ENCODE data around the gene RTN4RL1.
"Not testable (repeated sequence)": the region's sequence is repeated elsewhere in the genome, so short reads cannot be mapped to it uniquely, and the experiment has no call there.

Gene RTN4RL1

DNA sequence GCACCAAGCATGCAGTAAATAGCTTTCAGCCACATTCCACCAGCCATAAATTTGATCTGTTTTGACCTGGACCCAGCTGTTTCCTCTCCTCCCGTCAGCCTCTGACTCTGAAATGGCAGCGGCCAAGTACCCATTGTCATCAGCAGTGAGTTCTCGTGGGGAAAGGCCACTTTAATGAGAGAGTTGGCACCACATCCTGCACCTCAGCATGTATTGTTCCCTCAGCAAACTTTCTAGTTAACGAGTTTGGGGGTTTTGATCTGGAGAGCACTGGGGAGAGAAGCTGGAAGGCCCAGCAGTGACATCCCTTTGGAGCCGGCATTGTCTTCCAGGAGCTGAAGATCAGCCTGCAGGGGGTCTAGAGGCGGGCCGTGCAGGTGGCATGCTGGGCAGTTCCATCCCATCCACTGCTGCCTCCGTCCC lies 110.5 kb downstream of the RTN4RL1 start:
- no peak for DNase-seq

DNA sequence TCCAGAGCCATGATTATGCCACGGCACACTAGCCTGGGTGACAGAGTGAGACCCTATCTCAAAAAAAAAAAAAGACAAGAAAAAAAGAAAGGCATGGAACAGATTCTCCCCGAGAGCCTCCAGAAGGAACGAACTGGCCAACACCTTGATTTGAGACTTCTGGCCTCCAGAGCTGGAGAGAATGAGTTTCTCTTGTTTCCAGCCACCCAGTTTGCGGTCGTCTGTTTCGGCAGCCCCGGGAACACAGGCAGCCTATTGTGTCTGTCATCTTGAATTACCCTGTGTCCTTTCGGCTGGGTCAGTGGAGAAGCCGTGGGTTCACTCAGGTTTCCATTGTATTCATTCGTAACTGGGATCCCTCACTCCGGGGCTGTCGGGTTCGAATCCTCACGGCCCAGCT lies 111.4 kb downstream of the RTN4RL1 start:
- DNase-seq = no peak

DNA sequence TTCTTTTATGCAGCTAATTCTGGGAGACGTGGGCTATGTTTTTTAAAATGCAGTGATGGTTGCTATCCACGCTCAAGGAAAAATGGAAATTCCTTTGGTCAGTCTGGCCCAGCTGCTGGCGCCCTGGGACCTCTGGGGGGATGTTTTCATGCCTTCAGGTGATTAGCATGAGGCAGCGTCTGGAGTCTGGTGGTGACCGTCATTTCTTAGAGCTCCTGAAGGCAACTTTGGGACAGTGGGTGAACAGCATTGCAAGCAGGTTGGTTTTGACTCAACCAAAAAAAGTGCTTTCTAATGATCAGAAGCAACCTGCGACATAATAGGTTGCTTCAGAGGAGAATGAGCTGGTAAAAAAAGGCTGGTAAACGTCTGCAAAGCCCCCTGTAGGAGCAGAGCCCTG lies 113.0 kb downstream of the RTN4RL1 start:
- no peak for DNase-seq

DNA sequence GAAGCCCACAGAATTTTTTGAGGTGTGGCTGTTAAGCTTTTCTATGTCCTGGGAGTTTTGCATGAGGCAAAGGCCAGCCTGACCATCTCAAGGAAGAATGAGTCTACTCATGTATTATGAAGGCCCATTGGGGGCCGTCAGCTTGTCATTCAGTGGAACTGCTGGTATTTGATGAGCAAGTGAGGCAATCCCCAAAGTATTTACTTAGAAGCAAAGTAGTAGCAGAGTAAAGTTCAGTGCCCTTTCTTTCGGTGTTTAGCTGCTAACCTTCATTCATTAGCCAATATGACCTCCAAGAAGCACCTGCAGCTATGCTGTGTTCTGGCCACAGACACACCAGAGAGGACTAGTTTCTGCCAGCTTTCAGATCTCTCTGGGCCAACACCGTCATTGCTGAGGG lies 115.1 kb downstream of the RTN4RL1 start:
- no peak for DNase-seq

DNA sequence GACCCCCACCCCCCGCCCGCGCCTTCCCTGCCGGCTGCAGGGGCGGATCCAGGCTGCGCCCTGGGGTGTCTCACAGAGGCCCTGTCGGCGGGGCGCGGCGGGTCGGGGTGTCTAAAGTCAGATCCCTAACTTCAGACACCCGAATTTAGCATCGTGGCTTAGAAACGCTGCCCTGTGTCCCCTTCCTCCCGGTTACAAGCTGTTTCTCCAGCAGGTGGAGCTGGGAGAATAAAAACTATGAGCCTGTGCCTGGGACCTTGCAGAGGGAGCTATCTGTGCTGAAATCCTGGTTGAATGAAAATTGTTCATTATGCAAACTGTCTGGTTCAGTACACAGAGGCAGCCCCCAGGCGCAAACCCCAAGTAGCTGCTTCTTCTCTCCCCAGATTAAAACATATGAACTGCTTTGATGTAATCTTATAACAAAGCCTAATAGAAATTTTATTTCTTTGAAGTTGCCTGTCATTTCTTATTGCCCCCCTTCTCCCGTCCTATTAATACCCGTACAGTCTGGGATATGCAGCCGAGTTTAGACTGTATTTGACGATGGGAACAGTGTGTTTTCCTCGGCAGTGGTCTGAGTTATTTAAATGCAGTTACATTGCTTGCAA lies 116.3 kb downstream of the RTN4RL1 start:
- DNase-seq = peak; percentile 59 to 62

DNA sequence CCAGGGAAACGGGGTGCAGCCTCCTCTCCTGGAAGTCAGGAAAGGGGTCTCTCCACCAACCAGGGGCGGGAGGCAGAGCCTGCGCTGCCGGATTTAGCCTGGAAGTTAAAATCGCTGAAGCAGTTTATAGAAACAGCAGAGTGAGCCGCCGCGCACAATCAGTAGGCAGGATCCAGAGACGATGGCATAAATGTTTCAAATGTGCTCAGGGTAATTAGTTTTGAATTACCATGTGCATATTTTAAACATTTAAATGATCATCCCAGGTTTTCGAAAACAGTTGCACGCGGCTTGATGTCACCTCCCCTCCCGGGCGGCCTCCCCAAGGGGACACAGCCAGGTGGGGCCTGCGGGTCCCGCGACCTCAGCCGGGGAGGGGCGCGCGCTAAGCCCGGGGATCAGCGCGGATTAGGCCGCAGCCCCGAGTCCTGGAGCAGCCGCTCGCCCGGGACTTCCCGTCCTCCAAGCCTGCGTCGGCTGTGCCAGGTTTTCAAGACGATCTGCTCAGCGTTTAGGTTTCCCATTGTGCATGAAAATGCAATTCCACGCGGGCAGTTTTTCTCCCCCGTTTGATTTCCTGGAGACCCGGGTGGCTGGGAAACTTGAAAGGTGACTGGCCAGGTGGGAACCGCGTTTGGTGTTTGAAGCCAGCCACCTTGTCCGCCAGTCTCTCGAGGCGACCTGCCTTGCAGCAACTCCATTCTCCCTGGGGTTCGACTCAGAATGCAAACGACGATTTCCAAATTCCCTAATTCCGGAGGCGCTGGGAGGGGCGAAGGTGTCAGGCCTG lies 117.0 kb downstream of the RTN4RL1 start:
- peak in 1 of 2 donors; percentile 28 for DNase-seq

DNA sequence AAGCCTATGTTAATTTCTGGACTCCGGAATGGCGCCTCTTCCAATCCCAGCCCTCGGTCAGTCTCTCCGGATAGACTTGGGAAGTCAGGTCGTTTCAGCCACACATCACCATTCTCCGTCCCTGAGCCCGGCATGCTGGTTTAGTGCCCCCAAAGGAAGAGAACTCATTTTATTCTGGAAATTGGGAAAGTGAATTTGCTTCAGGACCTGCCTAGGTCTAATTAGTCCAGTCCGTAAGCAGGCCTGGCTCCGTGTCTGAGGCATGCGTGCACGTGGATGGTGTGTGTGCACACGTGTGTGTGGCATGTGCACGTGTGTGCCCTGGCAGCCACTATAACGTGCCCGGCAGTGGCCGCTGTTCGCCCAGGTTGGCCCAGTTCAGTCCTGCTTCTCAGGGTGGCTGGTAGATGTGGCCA lies 117.9 kb downstream of the RTN4RL1 start:
- no peak for DNase-seq

DNA sequence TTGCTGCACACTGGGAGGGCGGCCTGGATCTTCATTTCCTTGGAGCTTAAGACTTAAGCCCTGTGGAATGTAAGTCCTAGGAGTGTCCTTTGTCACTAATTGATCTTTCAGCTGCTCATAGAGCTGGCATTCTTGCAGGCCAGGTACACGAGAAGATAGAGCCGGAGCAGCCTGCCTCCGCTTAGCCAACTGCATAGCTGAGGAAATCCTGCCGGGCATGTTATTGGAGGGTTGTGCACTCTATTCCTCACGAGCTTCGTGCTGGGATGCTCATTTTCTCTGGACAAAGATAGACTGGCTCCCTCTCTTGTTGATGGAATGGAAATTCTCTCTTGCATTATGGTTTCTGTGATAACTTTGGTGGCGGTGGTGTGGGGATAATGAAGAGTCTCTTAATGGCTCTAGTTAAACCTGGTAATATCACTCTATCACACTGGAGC lies 118.5 kb downstream of the RTN4RL1 start:
- no peak for DNase-seq

DNA sequence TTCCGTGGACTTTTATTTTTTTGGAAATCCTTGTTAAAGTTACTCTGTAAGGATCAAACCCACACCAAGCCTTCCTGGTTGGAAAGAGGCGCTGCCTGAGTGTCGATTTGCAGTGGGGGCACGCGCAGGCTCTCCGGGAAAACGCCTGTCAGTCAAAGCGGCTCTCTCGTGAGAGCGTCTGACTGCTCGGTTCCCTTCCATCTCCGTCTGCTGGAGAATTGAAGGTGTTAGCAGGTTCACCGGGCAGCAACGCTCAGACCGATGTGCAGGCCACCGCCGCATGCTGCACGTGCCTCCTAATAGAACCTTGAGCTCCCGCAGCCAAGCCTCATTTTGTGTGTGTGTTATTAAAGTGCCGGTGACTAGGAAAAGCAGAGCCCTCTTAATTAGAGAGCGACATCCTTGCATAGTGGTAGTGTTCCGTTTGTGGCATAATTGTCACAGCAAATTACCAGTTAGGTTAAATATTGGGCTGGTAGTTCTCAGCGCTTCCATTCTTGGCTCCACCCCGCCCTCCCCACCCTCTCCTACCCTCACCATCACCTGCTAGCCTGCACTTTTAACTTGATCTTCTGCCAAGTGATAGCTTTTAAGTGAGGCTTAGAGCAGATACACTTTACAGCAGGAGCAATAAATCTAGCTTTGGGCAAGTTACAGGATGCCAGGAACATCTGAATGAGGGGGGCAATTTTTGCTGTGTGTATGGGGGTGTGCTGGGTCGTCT lies 119.8 kb downstream of the RTN4RL1 start:
- DNase-seq = no peak

DNA sequence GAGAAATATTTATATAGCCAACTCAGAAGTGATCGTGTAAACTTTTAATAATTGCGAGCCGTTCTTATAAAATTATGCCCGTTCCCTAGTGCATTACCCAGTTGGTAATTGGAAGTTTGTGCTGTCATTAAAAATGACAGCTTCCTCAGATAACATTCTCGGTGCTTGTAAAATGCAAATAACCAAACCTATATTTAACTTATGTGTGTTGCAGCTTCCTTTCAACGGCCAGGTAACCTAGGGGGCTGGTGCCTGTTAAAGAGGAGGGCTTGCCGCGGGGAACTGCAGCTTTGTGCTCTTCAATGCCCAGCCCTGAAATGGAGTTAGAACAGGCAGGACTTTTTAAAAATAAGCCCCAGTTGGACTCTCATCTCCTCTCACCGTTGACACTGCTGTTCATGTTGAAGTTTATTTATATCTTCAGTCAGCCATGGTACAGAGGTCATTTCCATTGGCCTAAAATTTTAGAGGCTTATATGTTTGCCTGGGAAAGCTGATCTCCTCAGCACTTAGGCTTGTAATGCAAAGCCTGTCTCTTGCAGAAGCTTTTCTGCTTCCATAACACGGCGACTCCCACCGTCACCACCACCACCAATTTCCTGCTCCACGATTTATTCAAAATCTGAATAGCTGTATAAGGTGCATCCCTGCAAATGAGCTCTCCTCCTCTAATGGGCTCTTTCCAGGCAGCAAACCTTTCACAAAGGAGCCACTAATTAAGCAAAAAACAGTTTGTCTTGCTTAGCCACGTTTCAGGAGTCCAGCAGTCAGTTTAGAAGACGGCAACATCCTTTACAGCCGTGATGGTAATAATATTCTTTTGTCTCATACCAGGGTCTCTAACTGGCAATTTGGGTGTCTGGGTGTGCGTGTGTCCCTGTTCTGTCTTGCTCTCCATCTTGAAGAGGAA lies 120.6 kb downstream of the RTN4RL1 start:
- no peak for DNase-seq

DNA sequence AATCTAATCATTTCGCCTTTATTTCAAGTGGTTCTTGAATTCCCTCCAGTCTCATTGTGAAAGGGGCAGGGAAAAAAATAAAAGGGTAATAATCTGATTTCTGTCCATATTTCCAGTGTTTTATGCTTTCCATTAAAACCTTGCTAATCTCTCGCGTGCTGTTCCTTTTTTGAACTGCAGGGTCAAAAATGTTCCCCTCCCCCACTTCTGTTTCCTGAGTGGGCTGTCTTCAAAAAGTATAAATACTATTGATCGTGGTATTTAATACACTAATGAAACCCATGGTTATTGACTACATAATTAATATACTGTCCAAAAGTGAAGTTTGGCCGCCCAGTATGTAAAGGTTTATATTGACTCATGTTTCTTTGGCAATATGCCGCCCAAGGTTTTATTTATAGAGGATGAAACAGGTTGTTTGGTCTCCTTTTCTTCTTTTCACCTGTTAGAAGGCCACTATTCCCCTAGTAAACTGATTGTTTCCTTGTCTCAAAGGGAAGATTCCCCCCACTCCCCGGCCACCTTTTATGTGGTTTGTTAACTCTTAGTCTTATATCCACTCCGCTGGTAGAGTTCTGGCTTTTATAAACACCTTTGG lies 125.6 kb downstream of the RTN4RL1 start:
- no peak for DNase-seq

DNA sequence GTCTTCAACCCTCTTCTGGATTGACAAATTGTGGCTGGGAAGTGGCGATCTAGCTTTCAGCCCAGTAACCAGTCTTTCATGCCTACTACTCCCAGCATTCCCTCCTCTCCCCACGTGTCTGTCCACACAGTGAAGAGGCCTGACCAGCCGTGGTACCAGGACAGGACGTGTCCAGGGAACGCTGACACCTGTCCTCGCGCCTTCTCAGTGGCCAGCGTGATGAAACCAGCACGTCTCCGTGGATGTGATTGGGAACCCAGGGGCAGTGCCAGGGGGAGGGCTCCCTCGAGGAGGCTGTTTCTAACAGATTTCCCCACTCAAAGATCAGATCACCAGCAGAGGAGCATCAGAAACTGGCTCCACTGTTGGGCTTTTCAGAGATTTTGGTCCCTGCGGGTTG lies 126.3 kb downstream of the RTN4RL1 start:
- DNase-seq = no peak

DNA sequence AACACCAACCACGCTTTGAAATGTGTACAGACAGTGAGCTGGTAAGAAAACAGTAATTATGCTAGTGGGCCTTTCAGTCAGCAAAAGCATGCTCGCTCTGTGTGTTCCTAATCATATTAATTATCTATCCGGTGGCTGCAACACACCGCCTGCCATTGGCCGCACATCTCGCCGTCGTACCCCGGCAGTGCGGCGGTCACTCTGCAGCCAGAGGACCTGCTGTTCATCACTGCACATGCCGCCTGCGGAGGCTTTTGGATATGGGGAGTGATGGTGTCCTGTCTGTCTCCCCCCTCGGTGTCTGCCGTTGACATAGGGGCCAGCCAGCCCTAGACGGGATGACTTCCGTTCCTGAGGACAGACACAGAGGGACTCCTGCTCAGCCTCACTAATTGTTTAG lies 126.8 kb downstream of the RTN4RL1 start:
- DNase-seq = no peak

DNA sequence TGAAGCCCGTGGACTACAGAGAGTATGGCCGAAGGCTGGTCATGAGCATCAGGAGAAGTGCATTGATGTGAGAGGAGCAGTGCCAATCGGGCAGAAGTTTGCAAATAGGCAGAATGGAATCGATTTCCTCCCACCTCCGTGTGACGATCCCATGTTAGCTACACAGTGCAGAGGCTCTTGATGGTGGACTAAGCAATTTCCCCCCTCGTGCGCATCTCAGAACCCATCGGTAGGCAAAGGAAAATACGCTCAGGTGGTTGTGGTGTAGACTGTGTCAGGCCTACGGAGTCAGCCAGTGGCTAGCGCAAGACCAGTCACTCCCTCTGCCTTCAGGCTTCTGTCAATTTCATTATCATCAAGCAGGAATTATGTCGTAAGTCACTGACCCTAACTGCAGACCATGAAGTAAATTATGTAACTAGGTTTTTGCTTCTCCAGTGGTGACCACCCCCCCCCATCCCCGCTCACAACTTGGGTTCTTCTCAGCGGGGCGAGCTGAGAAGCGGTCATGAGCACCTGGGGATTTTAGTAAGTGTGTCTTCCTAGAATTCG lies 128.0 kb downstream of the RTN4RL1 start:
- DNase-seq = no peak

DNA sequence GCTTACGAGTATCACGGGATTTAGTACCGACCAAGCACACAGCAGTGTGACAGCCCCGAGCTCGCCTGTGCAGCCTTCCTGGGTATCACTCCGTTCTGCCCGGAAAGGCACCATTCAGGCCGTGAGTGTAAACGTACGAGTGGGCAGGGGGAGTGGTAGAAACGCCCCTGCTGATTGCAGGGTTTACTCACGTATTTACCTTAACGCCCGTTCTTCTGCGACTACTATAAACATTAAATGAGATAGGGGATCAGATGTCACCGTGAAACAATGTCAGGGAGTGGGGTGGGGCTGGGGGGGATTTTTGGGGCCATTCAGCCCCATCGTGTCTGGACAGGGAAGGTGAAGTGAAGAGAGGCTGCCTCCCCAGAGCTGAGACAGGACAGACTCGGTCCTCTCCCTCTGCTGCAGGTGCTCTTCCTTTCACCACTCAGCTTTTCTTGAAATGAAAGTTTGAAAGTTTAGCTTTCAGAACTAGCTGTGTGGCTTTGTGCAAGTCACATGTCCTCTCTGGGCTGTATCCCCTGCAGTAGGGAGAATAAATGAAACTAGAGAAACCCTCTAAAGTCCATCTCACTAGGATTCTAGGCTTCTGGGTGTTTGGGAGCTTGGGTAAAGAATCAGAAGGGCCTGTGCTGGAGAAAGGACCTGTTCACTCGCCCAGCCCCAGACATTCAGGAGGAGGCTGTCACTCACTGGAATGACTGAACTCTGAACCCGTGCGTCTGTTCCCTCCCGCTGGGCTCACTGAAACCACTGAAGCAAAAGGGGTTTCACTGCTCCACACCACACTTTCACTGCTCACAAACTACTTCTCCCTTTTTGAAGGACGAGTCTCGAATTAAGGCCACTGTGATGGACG lies 128.7 kb downstream of the RTN4RL1 start:
- DNase-seq = no peak

DNA sequence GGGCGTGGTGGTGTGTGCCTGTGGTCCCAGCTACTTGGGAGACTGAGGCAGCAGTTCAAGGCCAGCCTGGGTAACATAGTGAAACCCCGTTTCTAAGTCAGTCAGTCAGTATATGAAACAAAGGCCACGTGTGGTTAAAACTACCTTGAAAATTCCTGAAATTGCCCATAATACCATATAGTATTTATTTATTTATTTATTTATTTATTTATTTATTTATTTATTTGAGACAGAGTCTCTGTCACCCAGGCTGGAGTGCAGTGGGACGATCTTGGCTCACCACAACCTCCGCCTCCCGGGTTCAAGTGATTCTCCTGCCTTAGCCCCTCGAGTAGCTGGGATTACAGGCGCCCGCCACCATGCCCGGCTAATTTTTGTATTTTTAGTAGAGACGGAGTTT lies 129.7 kb downstream of the RTN4RL1 start:
- not testable (repeated sequence) for DNase-seq

DNA sequence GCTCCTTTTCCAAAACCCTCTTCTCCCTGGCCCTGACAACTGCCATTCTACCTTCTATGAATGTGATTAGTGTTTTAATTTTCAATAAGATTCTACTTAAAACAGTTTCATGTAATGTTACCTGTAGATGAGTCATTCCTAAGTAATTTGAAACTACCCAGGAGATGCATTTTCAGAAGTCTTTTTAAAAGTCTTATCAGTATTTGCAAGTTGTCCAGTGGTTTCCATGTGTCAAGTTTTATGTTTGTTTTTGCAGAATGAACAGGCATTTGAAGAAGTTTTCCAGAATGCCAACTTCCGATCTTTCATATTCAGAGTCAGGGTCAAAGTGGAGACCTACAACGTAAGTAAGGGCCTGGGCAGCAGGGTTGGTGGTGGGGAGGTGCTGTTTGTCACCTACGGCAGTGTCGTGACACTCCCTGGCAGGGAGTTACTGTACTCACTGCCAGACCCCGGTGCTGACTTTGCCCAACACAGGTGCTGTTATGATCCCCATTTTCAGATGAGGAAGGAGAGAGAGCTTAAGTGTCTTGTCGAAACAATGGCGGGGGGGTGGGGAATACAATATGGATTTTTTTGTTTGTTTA lies 130.3 kb downstream of the RTN4RL1 start:
- DNase-seq = no peak

DNA sequence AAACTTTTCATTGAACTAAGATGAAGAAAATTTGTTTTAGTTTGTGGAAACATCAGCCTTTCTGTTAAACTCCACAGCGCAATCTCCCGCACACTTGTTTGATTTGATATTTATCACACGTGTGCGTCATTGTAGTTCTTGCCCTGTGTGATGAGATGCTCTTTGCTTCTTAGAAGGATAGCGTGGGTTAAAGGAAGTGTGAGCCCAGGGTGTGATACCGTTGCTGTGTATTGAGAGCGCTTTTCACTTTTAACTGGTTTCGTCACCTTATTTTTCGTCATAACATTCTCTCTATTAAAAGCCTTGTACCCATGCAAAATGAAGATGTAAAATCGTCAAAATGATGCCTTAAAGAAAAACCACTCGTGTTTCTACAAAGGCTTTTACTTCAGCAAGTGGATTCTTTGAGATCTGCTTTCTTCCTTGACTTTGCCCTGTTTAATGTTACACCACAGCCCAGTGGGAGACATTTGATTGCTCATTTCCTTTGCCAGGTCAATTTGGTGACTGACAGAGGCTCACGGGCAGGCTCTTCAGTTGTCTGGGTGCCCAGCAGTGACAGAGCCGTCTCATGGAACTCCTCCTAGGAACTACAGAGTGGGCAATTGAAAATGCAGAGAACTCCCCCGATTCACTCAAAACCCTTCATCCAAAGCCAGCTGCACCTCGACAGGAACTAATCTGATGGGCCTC lies 134.2 kb downstream of the RTN4RL1 start:
- no peak for DNase-seq

DNA sequence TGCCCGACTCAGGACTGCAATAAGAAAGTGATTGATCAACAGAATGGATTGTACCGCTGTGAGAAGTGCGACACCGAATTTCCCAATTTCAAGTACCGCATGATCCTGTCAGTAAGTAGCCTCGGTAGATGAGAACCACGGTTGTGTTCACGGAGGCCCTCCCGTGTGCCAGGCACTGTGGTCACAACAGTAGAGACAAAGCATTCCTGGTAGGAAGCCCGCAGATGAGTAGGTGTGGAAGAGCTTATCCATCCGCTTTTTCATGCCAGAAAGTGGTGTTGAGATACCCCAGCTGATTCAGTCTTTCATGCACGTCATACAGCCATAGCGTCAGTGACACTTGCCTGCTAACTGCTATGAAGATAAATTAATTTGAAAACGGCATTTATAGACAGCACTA lies 136.4 kb downstream of the RTN4RL1 start:
- DNase-seq = no peak

Data from inflammatory macrophage (primary cell).